Adipocyte (in vitro differentiated cells): Measurements from ENCODE around the gene ZP2.
A peak's percentile ranks its signal among the peaks of the same experiment; 100 is the strongest.
"Not testable (repeated sequence)": the region's sequence is repeated elsewhere in the genome, so short reads cannot be mapped to it uniquely, and the experiment has no call there.

ENCODE experiments used
- DNase-seq: peaks from one replicate; pipeline ENCODE4 v3.0.0-alpha.2; 2015; ENCODE audit warnings: low read depth
- H3K27me3 ChIP-seq: replicated peaks from 2 replicates; pipeline ENCODE4 v1.7.0; 2013; ENCODE audit warnings: mild to moderate bottlenecking, low read length, moderate library complexity; ENCODE audit not compliant: control insufficient read depth, insufficient read depth
- H3K36me3 ChIP-seq: 2 replicates; pipeline ENCODE4 v1.7.0; 2013; ENCODE audit warnings: low read length, mild to moderate bottlenecking, moderate library complexity; ENCODE audit not compliant: control insufficient read depth, insufficient read depth, severe bottlenecking
- H3K4me1 ChIP-seq: 2 replicates; pipeline ENCODE4 v1.7.0; 2013; ENCODE audit warnings: mild to moderate bottlenecking, low read length, moderate library complexity; ENCODE audit not compliant: control insufficient read depth, insufficient read depth
- H3K4me3 ChIP-seq: 2 replicates; pipeline ENCODE4 v1.7.0; 2013; ENCODE audit warnings: mild to moderate bottlenecking, low read length, moderate library complexity
- H3K9ac ChIP-seq: 2 replicates; pipeline ENCODE4 v1.7.0; 2013; ENCODE audit warnings: mild to moderate bottlenecking, low read length, moderate library complexity
- H3K9me3 ChIP-seq: 2 replicates; pipeline ENCODE4 v1.7.0; 2013; ENCODE audit warnings: mild to moderate bottlenecking, low read length, moderate library complexity; ENCODE audit not compliant: control insufficient read depth

ZP2 gene

DNA sequence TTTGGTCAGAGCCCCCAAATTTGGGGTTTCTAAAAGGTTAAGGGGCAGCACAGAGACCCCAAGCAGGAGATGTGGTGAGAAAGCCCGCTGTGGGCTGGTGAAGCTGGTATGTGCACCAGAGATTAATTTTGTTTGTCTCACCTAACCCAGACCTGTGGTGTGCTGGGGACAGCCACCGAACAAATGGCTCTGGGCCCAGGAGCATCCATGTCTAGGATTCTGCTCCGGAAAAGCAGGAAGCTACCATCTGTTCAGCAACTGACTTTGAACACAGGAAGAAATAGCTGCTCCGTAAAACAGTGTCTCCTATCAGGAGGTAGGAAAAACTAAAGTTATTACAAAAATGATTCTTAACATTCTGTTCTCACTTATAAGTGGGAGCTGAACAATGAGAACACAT, 2.7 kb upstream of the ZP2 start:
- Histone ChIP-seq H3K4me3 (no peak overlapping the region), H3K9me3 (no peaks in the 10 kb centered on the region), H3K27me3 (peaks cover 39% of the 10 kb centered on the region), H3K36me3 (no peaks in the 10 kb centered on the region), H3K4me1 (no peaks in the 10 kb centered on the region), H3K9ac (no peak overlapping the region)
- DNase-seq = no peak

GRCh38 chr16:21208446-21209230, 2.7 kb downstream of the ZP2 start:
- Histone ChIP-seq H3K36me3 (no peaks in the 10 kb centered on the region), H3K4me1 (no peaks in the 10 kb centered on the region), H3K9me3 (no peaks in the 10 kb centered on the region), H3K27me3 (peaks cover 32% of the 10 kb centered on the region), H3K4me3 (no peak overlapping the region), H3K9ac (no peak overlapping the region)
- no peak for DNase-seq

DNA sequence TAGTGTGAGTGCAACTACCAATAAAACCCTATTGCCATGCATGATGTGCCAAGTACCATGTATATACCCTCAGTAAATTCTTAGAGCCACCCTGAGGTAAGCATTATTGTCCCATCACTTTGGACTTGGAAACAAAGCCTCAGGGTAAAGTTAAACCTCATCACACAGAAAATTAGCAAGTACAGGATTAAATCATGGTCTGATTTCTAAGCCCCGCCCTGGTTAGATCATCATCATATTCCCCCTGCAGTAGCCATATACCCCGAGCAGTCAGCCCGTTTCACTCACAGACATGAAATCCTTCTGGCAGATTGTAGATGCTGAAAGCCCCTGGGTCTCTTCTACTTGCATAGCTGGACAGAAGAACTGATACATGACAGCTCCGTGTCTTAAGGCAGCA, 4.8 kb downstream of the ZP2 start:
- Histone ChIP-seq H3K36me3 (no peaks in the 10 kb centered on the region), H3K9ac (no peak overlapping the region), H3K9me3 (no peaks in the 10 kb centered on the region), H3K4me1 (no peaks in the 10 kb centered on the region), H3K4me3 (no peak overlapping the region), H3K27me3 (peaks cover 44% of the 10 kb centered on the region)
- no peak for DNase-seq

GRCh38 chr16:21205303-21205702, 6.1 kb downstream of the ZP2 start:
- Histone ChIP-seq H3K4me3 (no peak overlapping the region), H3K36me3 (no peaks in the 10 kb centered on the region), H3K4me1 (no peaks in the 10 kb centered on the region), H3K27me3 (peaks cover 48% of the 10 kb centered on the region), H3K9ac (no peak overlapping the region), H3K9me3 (no peaks in the 10 kb centered on the region)
- no peak for DNase-seq

DNA sequence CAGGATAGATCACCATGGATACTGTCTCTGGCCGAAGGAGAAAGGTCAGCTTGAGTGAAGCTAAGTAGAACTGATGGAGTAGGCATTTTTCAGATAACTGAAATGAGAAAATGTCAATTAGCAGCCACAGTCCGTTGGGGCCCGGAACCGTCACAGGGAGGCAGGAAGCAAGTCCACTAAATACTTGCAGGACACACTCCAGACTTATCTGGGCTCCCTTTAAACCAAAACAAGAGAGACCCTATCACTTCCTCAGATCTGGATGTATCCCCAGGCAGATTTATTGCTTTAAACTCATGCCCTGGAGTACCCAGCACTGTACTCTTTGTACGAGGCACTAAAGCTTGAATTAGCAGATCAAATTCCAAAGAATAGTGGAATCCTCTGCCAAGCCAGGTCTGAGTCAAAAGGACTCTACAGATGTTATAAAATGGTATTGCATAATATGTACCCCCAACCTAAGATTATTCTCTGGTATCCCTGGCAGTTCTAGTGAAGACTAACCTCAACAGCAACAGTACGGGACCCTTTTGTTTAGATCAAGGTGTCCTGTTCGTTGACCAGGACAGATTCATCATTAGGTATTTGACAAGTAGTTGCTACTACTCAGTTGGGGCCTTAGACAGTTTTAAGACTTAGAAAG, 8.1 kb downstream of the ZP2 start:
- no peaks in the 10 kb centered on the region for H3K9me3 ChIP-seq
- no peak for DNase-seq
- peaks cover 42% of the 10 kb centered on the region for H3K27me3 ChIP-seq
- H3K9ac ChIP-seq = no peak overlapping the region
- H3K4me1 ChIP-seq = no peaks in the 10 kb centered on the region
- no peak overlapping the region for H3K4me3 ChIP-seq
- H3K36me3 ChIP-seq = no peaks in the 10 kb centered on the region

GRCh38 chr16:21199607-21200218, 11.7 kb downstream of the ZP2 start:
- H3K9me3 ChIP-seq = no peaks in the 10 kb centered on the region
- H3K9ac ChIP-seq = no peak overlapping the region
- H3K4me1 ChIP-seq = peaks cover 3% of the 10 kb centered on the region
- no peak overlapping the region for H3K4me3 ChIP-seq
- no peak for DNase-seq
- no peaks in the 10 kb centered on the region for H3K36me3 ChIP-seq
- peaks cover 39% of the 10 kb centered on the region for H3K27me3 ChIP-seq

DNA sequence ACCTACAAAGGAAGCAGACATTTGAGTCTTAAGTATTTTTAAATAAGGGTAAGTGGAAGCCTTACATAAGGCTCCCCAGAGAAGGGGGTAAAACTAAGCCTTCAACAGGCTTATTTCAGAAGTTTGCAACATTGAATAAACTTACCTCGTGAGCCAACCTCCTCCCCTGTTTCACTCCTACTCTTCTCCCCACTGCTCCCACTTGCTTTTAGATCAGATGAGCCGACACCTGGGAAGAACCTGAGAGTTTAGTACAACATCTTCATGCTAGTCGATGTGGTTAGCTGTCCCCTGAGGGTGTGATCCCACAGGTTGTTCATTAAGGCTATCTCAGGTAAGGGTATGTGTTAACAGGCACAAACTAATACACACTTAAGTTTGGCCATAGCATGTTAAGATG, 13.8 kb downstream of the ZP2 start:
- Histone ChIP-seq H3K4me3 (no peak overlapping the region), H3K9me3 (no peaks in the 10 kb centered on the region), H3K4me1 (peaks cover 3% of the 10 kb centered on the region), H3K9ac (no peak overlapping the region), H3K27me3 (peaks cover 29% of the 10 kb centered on the region), H3K36me3 (no peaks in the 10 kb centered on the region)
- no peak for DNase-seq

- H3K27me3 ChIP-seq = peaks cover 24% of the 10 kb centered on the region
- H3K4me3 ChIP-seq = no peak overlapping the region
- no peak overlapping the region for H3K9ac ChIP-seq
- no peaks in the 10 kb centered on the region for H3K36me3 ChIP-seq
- no peak for DNase-seq
- H3K4me1 ChIP-seq = peaks cover 3% of the 10 kb centered on the region
- H3K9me3 ChIP-seq = no peaks in the 10 kb centered on the region
Measured at GRCh38 chr16:21197112-21197511, 14.3 kb downstream of the ZP2 start.

GRCh38 chr16:21195330-21195729, 16.0 kb downstream of the ZP2 start:
- not testable (repeated sequence) for H3K9ac ChIP-seq, H3K4me1 ChIP-seq, H3K9me3 ChIP-seq, H3K36me3 ChIP-seq, H3K27me3 ChIP-seq, DNase-seq, H3K4me3 ChIP-seq

DNA sequence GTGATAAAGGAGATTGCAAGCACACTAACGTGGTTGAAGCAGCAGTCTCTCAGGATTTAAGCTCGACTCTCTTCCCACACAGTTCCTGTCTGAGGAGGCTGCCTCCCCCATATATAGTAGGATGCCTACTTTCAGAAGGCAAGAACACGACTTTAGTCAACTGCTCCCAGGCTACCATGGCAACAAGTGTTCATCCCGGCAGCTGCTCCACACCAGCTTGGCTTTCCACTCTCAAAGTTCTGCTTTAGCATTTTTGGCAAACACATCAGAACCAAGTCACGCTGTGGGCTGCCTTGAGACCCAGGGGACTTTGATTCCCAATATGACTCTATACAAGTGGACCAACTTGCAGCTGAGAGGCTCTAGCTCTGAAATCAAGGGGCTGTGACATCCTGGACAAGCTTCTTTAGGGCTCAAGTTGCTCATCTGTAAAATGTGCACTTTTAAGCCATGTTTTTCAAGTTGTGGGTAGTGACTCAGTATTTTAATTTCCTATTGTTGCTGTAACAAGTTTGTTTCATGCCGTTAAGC, 16.5 kb downstream of the ZP2 start:
- no peaks in the 10 kb centered on the region for H3K9me3 ChIP-seq

DNA sequence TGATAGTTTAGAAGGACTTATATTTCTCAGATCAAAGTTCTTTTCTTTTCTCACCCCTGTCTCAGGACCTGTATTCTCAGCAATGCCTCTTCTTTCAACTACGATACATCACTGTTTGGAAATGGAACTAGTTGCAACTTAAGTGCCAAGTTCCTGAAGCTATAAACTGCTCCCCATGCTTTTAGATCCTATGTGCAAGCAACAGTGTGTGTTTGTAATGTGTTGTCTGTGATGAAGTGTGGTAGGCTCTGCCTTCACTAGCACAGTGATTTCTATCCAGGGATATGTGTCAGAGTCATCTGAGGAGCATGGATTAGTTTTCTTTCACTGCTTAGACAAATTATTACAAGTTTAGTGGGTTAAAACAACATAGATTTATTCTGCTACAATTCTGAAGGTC, 18.4 kb downstream of the ZP2 start:
- Histone ChIP-seq H3K4me1 (peaks cover 9% of the 10 kb centered on the region), H3K9me3 (no peaks in the 10 kb centered on the region), H3K27me3 (no peaks in the 10 kb centered on the region), H3K4me3 (no peak overlapping the region), H3K36me3 (no peaks in the 10 kb centered on the region), H3K9ac (no peak overlapping the region)
- no peak for DNase-seq

More for the DNA sequence above, 16.5 kb downstream of the ZP2 start:
- Histone ChIP-seq H3K4me1 (peaks cover 3% of the 10 kb centered on the region), H3K9ac (no peak overlapping the region), H3K4me3 (no peak overlapping the region), H3K36me3 (no peaks in the 10 kb centered on the region), H3K27me3 (peaks cover 6% of the 10 kb centered on the region)
- DNase-seq = peak; percentile 19
